SK-N-MC (cell line): Measurements from ENCODE around the gene KYNU.

Source experiments
- EZH2 ChIP-seq: fragments of 200-600 bp; sonication (generic); IDR thresholded peaks from one replicate; pipeline ENCODE4 v1.6.1; 2017; ENCODE audit warnings: antibody characterized with exemption
- POLR2AphosphoS5 ChIP-seq: IDR thresholded peaks from 2 replicates; pipeline ENCODE4 v1.6.1; 2012; ENCODE audit warnings: mild to moderate bottlenecking, low read depth, low read length, borderline replicate concordance

DNA sequence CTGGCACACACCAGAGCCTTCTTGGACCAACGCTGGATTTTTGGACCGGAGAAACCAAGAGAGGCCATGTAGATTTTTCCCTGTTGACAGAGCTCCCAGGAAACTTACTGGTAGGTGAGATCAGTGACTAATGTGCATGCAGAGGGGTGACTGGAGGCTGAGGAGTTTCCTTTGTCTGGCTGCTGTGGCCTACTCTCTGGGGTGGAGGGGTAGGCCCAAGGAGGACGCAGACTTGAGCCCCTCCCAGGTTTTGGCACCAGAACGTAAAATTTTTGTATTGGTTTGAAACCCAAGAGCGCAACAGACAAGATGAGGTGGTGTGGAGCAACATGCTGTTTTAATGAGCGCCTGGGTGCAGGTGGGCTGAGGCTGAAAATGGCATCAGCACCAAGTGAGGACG is 59.2 kb downstream of the KYNU start:
- TF ChIP-seq POLR2AphosphoS5: no peak
- no peak for TF ChIP-seq EZH2
